ENCODE data around the gene HSPA13. TPM values are rescaled to one million over a fixed set of nuclear protein-coding genes. Genes with fewer than 3 reads are reported as not detected.
A peak's percentile ranks its signal among the peaks of the same experiment; 100 is the strongest.

Gene HSPA13
- total RNA-seq, 2 experiments from 2014 or later = 39.6 to 41.4 TPM

- Mint-ChIP-seq H3K4me3 (no peak overlapping the region), H3K27me3 (no peaks in the 10 kb centered on the region), H3K36me3 (ENCODE audit: low read depth) (no peaks in the 10 kb centered on the region), H3K9me3 (no peaks in the 10 kb centered on the region), H3K27ac (no peak overlapping the region), H3K4me1 (ENCODE audit: low read depth) (no peaks in the 10 kb centered on the region)
- intact Hi-C loops (cut with DNase I, micrococcal nuclease) = loop anchor here (5.0 kb wide), 3 partner anchors 461 to 1191 kb away; no protein-coding TSS in a partner anchor
- DNase-seq (no peak), ATAC-seq (ENCODE audit: poor library complexity) (no peak)
- TF ChIP-seq, protein P1, sequence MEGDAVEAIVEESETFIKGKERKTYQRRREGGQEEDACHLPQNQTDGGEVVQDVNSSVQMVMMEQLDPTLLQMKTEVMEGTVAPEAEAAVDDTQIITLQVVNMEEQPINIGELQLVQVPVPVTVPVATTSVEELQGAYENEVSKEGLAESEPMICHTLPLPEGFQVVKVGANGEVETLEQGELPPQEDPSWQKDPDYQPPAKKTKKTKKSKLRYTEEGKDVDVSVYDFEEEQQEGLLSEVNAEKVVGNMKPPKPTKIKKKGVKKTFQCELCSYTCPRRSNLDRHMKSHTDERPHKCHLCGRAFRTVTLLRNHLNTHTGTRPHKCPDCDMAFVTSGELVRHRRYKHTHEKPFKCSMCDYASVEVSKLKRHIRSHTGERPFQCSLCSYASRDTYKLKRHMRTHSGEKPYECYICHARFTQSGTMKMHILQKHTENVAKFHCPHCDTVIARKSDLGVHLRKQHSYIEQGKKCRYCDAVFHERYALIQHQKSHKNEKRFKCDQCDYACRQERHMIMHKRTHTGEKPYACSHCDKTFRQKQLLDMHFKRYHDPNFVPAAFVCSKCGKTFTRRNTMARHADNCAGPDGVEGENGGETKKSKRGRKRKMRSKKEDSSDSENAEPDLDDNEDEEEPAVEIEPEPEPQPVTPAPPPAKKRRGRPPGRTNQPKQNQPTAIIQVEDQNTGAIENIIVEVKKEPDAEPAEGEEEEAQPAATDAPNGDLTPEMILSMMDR (IDR thresholded peaks at IDR 0.05) = no peak
- Histone ChIP-seq H3K4me3 (ENCODE audit: low read length) (no peak overlapping the region), H3K27me3 (ENCODE audit: control insufficient read depth in 1 of 2, insufficient read depth in 2 of 2, low read length in 2 of 2) (no peaks in the 10 kb centered on the region), H3K36me3 (ENCODE audit: insufficient read depth, low read length) (no peaks in the 10 kb centered on the region), H3K9me3 (ENCODE audit: control insufficient read depth in 1 of 2, insufficient read depth in 1 of 2, low read length in 2 of 2) (no peaks in the 10 kb centered on the region), H3K27ac (ENCODE audit: low read depth in 1 of 2, low read length in 2 of 2) (no peak overlapping the region), H3K4me1 (ENCODE audit: insufficient read depth, low read length) (no peaks in the 10 kb centered on the region)
- POLR2A ChIA-PET = interaction anchor here (1.1 kb wide), 1 partner anchor 18 kb away, joined by 3 read pairs; the partner anchor contains the start of gene HSPA13
- CTCF ChIA-PET = no interaction called here
Measured at GRCh38 chr21:14401217-14401616, 18.3 kb upstream of the HSPA13 start.

DNA sequence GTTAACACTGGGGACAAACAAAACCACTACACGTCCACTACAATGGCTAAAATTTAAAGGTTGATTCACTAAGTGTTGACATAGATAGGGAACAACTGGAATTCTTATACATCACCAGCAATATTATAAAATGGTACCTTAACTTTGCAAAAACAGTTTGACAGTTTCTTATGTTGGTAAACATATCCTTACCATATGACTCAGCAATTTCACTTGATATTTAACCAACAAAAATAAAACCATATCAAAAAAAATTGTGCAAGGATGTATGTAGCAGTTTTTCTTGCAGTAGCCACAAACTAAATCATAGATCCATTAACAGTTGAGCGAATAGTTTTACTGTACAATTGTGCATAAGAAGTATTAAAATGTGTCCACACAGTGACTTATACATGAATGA lies 5.3 kb upstream of the HSPA13 start:
- Histone ChIP-seq H3K27ac (ENCODE audit: low read depth in 1 of 2, low read length in 2 of 2) (no peak overlapping the region), H3K9me3 (ENCODE audit: control insufficient read depth in 1 of 2, insufficient read depth in 1 of 2, low read length in 2 of 2) (no peaks in the 10 kb centered on the region), H3K27me3 (ENCODE audit: control insufficient read depth in 1 of 2, insufficient read depth in 2 of 2, low read length in 2 of 2) (no peaks in the 10 kb centered on the region), H3K4me3 (ENCODE audit: low read length) (no peak overlapping the region), H3K36me3 (ENCODE audit: insufficient read depth, low read length) (no peaks in the 10 kb centered on the region), H3K4me1 (ENCODE audit: insufficient read depth, low read length) (peaks cover 7% of the 10 kb centered on the region)
- TF ChIP-seq, protein P1 (IDR thresholded peaks at IDR 0.05) = no peak
- ChIA-PET CTCF (no interaction called here), POLR2A (no interaction called here)
- ATAC-seq (ENCODE audit: poor library complexity) (no peak), DNase-seq (no peak)
- intact Hi-C loops (cut with DNase I, micrococcal nuclease) = loop anchor here in 1 of 2 experiments (5.0 kb wide), 2 partner anchors 679 to 1339 kb away; partner anchors contain the start of gene USP25
- no peaks in the 10 kb centered on the region for H3K9me3 Mint-ChIP-seq
- H3K36me3 Mint-ChIP-seq (ENCODE audit: low read depth) = peaks cover 5% of the 10 kb centered on the region
- no peak overlapping the region for H3K27ac Mint-ChIP-seq
- H3K4me1 Mint-ChIP-seq (ENCODE audit: low read depth) = peaks cover 7% of the 10 kb centered on the region
- H3K4me3 Mint-ChIP-seq = no peak overlapping the region
- H3K27me3 Mint-ChIP-seq = peaks cover 10% of the 10 kb centered on the region

DNA sequence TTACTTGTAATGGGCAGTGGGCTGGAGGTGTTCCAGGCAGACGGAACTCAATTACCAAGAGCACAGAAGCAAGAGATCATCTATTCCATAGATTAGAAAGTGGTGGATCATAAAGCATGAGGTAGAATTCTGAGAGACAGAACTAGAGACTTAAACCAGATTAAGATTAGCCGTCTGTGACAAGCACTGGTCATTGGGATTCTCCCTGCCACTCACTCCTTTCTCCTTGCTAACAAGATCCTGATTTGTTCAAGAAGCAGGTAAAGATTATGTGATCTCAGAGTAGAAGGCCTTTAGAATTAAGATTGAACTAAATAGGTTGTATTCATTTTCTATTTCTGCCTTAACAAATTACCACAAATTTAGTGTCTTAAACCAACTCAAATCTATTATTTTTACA lies 1.5 kb upstream of the HSPA13 start:
- Mint-ChIP-seq H3K27me3 (no peaks in the 10 kb centered on the region), H3K36me3 (ENCODE audit: low read depth) (peaks cover 19% of the 10 kb centered on the region), H3K9me3 (no peaks in the 10 kb centered on the region), H3K4me1 (ENCODE audit: low read depth) (peaks cover 40% of the 10 kb centered on the region), H3K27ac (peak overlapping the region; percentile 97), H3K4me3 (peak overlapping the region; percentile 96)
- CTCF ChIA-PET = interaction anchor here (1.0 kb wide), 1 partner anchor 14 kb away, joined by 3 read pairs; no protein-coding TSS in a partner anchor
- DNase-seq (no peak), ATAC-seq (ENCODE audit: poor library complexity) (no peak)
- TF ChIP-seq, protein P1 (IDR thresholded peaks at IDR 0.05) = no peak
- peaks cover 17% of the 10 kb centered on the region for H3K4me1 ChIP-seq (ENCODE audit: insufficient read depth, low read length)
- no peaks in the 10 kb centered on the region for H3K9me3 ChIP-seq (ENCODE audit: control insufficient read depth in 1 of 2, insufficient read depth in 1 of 2, low read length in 2 of 2)
- POLR2A ChIA-PET = interaction anchor here (1.6 kb wide), 1 partner anchor 378 kb away, joined by 4 read pairs; no protein-coding TSS in a partner anchor
- intact Hi-C loops (cut with DNase I, micrococcal nuclease) = loop anchor here (2.0 to 5.0 kb wide), 6 partner anchors 153 to 1348 kb away; partner anchors contain the start of genes NRIP1 (in 1 of the 2), RBM11 (in 1 of the 2) and SAMSN1 (in 1 of the 2)
- H3K27me3 ChIP-seq (ENCODE audit: control insufficient read depth in 1 of 2, insufficient read depth in 2 of 2, low read length in 2 of 2) = no peaks in the 10 kb centered on the region
- no peak overlapping the region for H3K27ac ChIP-seq (ENCODE audit: low read depth in 1 of 2, low read length in 2 of 2)
- H3K36me3 ChIP-seq (ENCODE audit: insufficient read depth, low read length) = no peaks in the 10 kb centered on the region
- H3K4me3 ChIP-seq (ENCODE audit: low read length) = no peak overlapping the region

Measured in CD4-positive, alpha-beta T cell (primary cell).